PC-9 (cell line): ENCODE measurements around the gene STMN3. TPM values are rescaled to one million over a fixed set of nuclear protein-coding genes. Genes with fewer than 3 reads are reported as not detected.

Experiments used
- BruUV-seq: library from RNA; stranded (reverse); fragments of 400-500 nt; replicated peaks from 2 replicates; lab custom pipeline; 2021; lab: Mats Ljungman, UMichigan
- CTCF ChIA-PET: fragments of 300-600 bp; sonication (Branson Sonifier 250); formaldehyde crosslinking; loops from one replicate; lab custom pipeline; 2022; ENCODE audit warnings: antibody characterized with exemption; lab: Charles Lee
- POLR2A ChIA-PET: fragments of 300-600 bp; sonication (Branson Sonifier 250); formaldehyde crosslinking; loops from one replicate; lab custom pipeline; 2022; ENCODE audit warnings: antibody characterized with exemption; ENCODE audit not compliant: unreplicated experiment; lab: Charles Lee
- DNase-seq, 2 experiments: peaks; one replicate each; pipeline versions ENCODE4 v3.0.0 to v3.0.0-alpha.2; 2015 to 2022; ENCODE audit warnings: mixed read lengths in 1 of 2
- H2AFZ ChIP-seq: fragments of 200-600 bp; sonication (generic); 2 replicates; pipeline ENCODE4 v1.8.1; 2017; ENCODE audit warnings: antibody characterized with exemption
- H3F3A ChIP-seq: fragments of 200-600 bp; sonication (generic); 2 replicates; pipeline ENCODE4 v1.8.1; 2017; ENCODE audit warnings: antibody characterized with exemption, mild to moderate bottlenecking, low read depth; ENCODE audit not compliant: insufficient read depth
- H3K27ac ChIP-seq: fragments of 200-600 bp; sonication (generic); 2 replicates; pipeline ENCODE4 v1.6.1; 2016; ENCODE audit warnings: mixed run types
- H3K27me3 ChIP-seq: fragments of 200-600 bp; sonication (generic); 2 replicates; pipeline ENCODE4 v1.6.1; 2016; ENCODE audit warnings: low read depth, mixed run types; ENCODE audit not compliant: insufficient read depth
- H3K36me3 ChIP-seq: fragments of 200-600 bp; sonication (generic); 2 replicates; pipeline ENCODE4 v1.6.1; 2016; ENCODE audit warnings: low read depth, mixed run types
- H3K4me1 ChIP-seq: fragments of 200-600 bp; sonication (generic); replicated peaks from 2 replicates; pipeline ENCODE4 v1.6.1; 2016; ENCODE audit warnings: mixed run types; ENCODE audit not compliant: insufficient read depth
- H3K4me2 ChIP-seq: fragments of 200-600 bp; sonication (generic); 2 replicates; pipeline ENCODE4 v1.6.1; 2017; ENCODE audit warnings: mixed run types
- H3K4me3 ChIP-seq: fragments of 200-600 bp; sonication (generic); 2 replicates; pipeline ENCODE4 v1.6.1; 2016; ENCODE audit warnings: mixed run types
- H3K79me2 ChIP-seq: fragments of 200-600 bp; sonication (generic); 2 replicates; pipeline ENCODE4 v1.6.1; 2017; ENCODE audit warnings: low read depth, mixed run types
- H3K9me2 ChIP-seq: fragments of 200-600 bp; sonication (generic); 2 replicates; pipeline ENCODE4 v1.8.1; 2017; ENCODE audit warnings: mild to moderate bottlenecking; ENCODE audit not compliant: insufficient read depth
- H3K9me3 ChIP-seq: fragments of 200-600 bp; sonication (generic); 2 replicates; pipeline ENCODE4 v1.8.1; 2016; ENCODE audit warnings: low read depth; ENCODE audit not compliant: insufficient read depth
- H4K20me1 ChIP-seq: fragments of 200-600 bp; sonication (generic); 2 replicates; pipeline ENCODE4 v1.8.1; 2017; ENCODE audit not compliant: insufficient read depth
- CTCF ChIP-seq: fragments of 200-600 bp; sonication (generic); conservative IDR thresholded peaks from 2 replicates; pipeline ENCODE4 v1.6.1; 2017; ENCODE audit warnings: mixed run types, antibody characterized with exemption, mild to moderate bottlenecking, moderate library complexity
- EZH2 ChIP-seq: fragments of 200-600 bp; sonication (generic); IDR thresholded peaks from 2 replicates; pipeline ENCODE4 v1.8.0; 2017; ENCODE audit warnings: antibody characterized with exemption, low read depth
- intact Hi-C: fragments of 100-400 bp; cut with micrococcal nuclease; formaldehyde crosslinking; loops from one replicate; pipeline ENCODE4 v1.10.0; 2022; ENCODE audit not compliant: unreplicated experiment
- total RNA-seq: library from RNA; stranded (reverse); gene quantifications from 2 replicates; pipeline ENCODE4 v1.2.3, GENCODE V29; 2021

Gene STMN3
- total RNA-seq, 1 experiment from 2014 or later = 24.3 TPM

DNA sequence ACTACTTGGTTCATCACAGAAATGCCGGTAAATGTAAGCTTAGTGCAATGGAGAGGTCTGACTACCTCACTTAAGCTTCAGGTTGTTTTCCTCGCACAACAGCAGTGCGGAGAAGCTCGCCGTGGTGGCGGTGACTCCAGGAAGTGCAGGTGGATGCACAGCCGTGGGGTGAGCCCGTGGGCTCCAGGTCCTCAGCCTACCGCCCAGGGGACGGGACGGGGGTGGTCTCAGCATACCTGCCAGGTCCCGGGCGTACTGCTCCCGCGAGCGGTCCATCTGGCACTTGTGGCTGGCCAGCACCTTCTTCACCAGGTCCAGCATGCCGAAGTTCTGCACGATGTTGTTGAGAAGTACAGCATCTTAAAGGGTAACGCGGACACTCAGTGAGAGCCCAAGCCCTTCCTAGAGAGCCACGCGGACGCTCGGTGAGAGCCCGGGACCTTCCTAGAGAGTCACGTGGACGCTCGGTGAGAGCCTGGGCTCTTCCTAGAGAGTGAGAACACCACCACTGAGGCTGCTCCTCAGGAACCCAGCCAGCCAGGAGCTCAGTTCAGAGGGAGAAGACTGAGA lies 61.4 kb downstream of the STMN3 start:
- TF ChIP-seq CTCF (no peak), EZH2 (no peak)
- Histone ChIP-seq H3K27ac (no peak overlapping the region), H3K4me1 (no peaks in the 10 kb centered on the region), H2AFZ (no peak overlapping the region), H3K9me2 (no peaks in the 10 kb centered on the region), H3K4me3 (no peak overlapping the region), H4K20me1 (no peaks in the 10 kb centered on the region; the same call in 1 of the 2 replicates), H3K4me2 (no peak overlapping the region), H3F3A (peaks cover 15% of the 10 kb centered on the region; the same call in 1 of the 2 replicates), H3K27me3 (no peaks in the 10 kb centered on the region), H3K9me3 (no peaks in the 10 kb centered on the region), H3K36me3 (no peaks in the 10 kb centered on the region), H3K79me2 (no peaks in the 10 kb centered on the region)
- ChIA-PET POLR2A (interaction anchor here (0.6 kb wide), 1 partner anchor 37 kb away, joined by 3 read pairs; no protein-coding TSS in a partner anchor), CTCF (no interaction called here)
- BruUV-seq = no TSS peak
- intact Hi-C loops = no loop called here
- no peak for DNase-seq

- intact Hi-C loops = no loop called here
Observed at GRCh38 chr20:63591147-63591533, 62.1 kb downstream of the STMN3 start.

More at GRCh38 chr20:63591147-63591533, 62.1 kb downstream of the STMN3 start:
- no peak overlapping the region for H3K4me3 ChIP-seq
- H3K36me3 ChIP-seq = no peaks in the 10 kb centered on the region
- DNase-seq = no peak
- CTCF ChIA-PET = no interaction called here
- H4K20me1 ChIP-seq = no peaks in the 10 kb centered on the region; the same call in 1 of the 2 replicates
- TF ChIP-seq CTCF = no peak
- POLR2A ChIA-PET = no interaction called here
- H3K9me2 ChIP-seq = no peaks in the 10 kb centered on the region
- no peak overlapping the region for H3K4me2 ChIP-seq
- BruUV-seq = no TSS peak
- no peak overlapping the region for H3K27ac ChIP-seq
- no peaks in the 10 kb centered on the region for H3K79me2 ChIP-seq
- no peaks in the 10 kb centered on the region for H3K9me3 ChIP-seq
- peaks cover 15% of the 10 kb centered on the region; the same call in 1 of the 2 replicates for H3F3A ChIP-seq
- no peaks in the 10 kb centered on the region for H3K27me3 ChIP-seq
- no peaks in the 10 kb centered on the region for H3K4me1 ChIP-seq
- no peak overlapping the region for H2AFZ ChIP-seq
